IPS-11a (cell line): ENCODE results near the gene KIF21B.

Source experiments
- H3K4me3 ChIP-seq: one replicate; pipeline ENCODE4 v1.5.1; 2013; ENCODE audit warnings: low read depth, low read length, control low read depth

Gene KIF21B

GRCh38 chr1:200998323-200998722, 25.2 kb downstream of the KIF21B start:
- no peak overlapping the region for H3K4me3 ChIP-seq

- no peak overlapping the region for H3K4me3 ChIP-seq
Observed at GRCh38 chr1:200992382-200993048, 31.0 kb downstream of the KIF21B start.

- H3K4me3 ChIP-seq, result no peak overlapping the region
Observed at GRCh38 chr1:200991097-200991614, 32.4 kb downstream of the KIF21B start.

- no peak overlapping the region for H3K4me3 ChIP-seq
Observed at GRCh38 chr1:200990114-200990513, 33.4 kb downstream of the KIF21B start.

- no peak overlapping the region for H3K4me3 ChIP-seq
Observed at GRCh38 chr1:200989337-200989736, 34.2 kb downstream of the KIF21B start.

GRCh38 chr1:200988693-200989092, 34.8 kb downstream of the KIF21B start:
- no peak overlapping the region for H3K4me3 ChIP-seq

- no peak overlapping the region for H3K4me3 ChIP-seq
Observed at GRCh38 chr1:200985481-200985880, 38.0 kb downstream of the KIF21B start.

GRCh38 chr1:200983035-200983561, 40.4 kb downstream of the KIF21B start:
- H3K4me3 ChIP-seq, result no peak overlapping the region

- no peak overlapping the region for H3K4me3 ChIP-seq
Observed at GRCh38 chr1:200982071-200982945, 41.2 kb downstream of the KIF21B start.

- no peak overlapping the region for H3K4me3 ChIP-seq
Observed at GRCh38 chr1:200981278-200981677, 42.2 kb downstream of the KIF21B start.

GRCh38 chr1:200980873-200981272, 42.6 kb downstream of the KIF21B start:
- H3K4me3 ChIP-seq, result no peak overlapping the region

GRCh38 chr1:200980452-200980772, 43.1 kb downstream of the KIF21B start:
- H3K4me3 ChIP-seq, result no peak overlapping the region

GRCh38 chr1:200979574-200980451, 43.7 kb downstream of the KIF21B start:
- no peak overlapping the region for H3K4me3 ChIP-seq

GRCh38 chr1:200977071-200977754, 46.3 kb downstream of the KIF21B start:
- H3K4me3 ChIP-seq, result no peak overlapping the region

- no peak overlapping the region for H3K4me3 ChIP-seq
Observed at GRCh38 chr1:200976634-200977033, 46.9 kb downstream of the KIF21B start.

- no peak overlapping the region for H3K4me3 ChIP-seq
Observed at GRCh38 chr1:200975458-200975857, 48.1 kb downstream of the KIF21B start.

- no peak overlapping the region for H3K4me3 ChIP-seq
Observed at GRCh38 chr1:200974711-200975110, 48.8 kb downstream of the KIF21B start.

GRCh38 chr1:200973937-200974657, 49.4 kb downstream of the KIF21B start:
- H3K4me3 ChIP-seq, result no peak overlapping the region

GRCh38 chr1:200972985-200973742, 50.4 kb downstream of the KIF21B start:
- no peak overlapping the region for H3K4me3 ChIP-seq
